H1 (cell line): Measurements from ENCODE around the gene SEL1L3. TPM values are rescaled to one million over a fixed set of nuclear protein-coding genes. Genes with fewer than 3 reads are reported as not detected.

ENCODE experiments used
- CHD7 ChIP-seq: fragments of 300-600 bp; sonication (generic); IDR thresholded peaks from 2 replicates; pipeline ENCODE4 v1.7.1; 2012; ENCODE audit warnings: low read length, moderate library complexity, mild to moderate bottlenecking, inconsistent platforms; ENCODE audit not compliant: insufficient replicate concordance
- KDM5A ChIP-seq: fragments of 200-600 bp; IDR thresholded peaks from 2 replicates; pipeline ENCODE4 v1.7.1; 2012; ENCODE audit warnings: mild to moderate bottlenecking, low read length, inconsistent platforms, mixed read lengths
- RNF2 ChIP-seq: fragments of 200-900, 300-1000 bp; sonication (generic); IDR thresholded peaks from 2 replicates; pipeline ENCODE4 v1.7.1; 2016; ENCODE audit warnings: borderline replicate concordance, low read depth, mild to moderate bottlenecking, antibody characterized with exemption, low read length; ENCODE audit not compliant: poor library complexity, severe bottlenecking; ENCODE audit errors: missing control alignments
- SIX5 ChIP-seq: IDR thresholded peaks from 2 replicates; pipeline ENCODE4 v1.6.1; 2011; ENCODE audit warnings: mild to moderate bottlenecking, low read depth, low read length
- TAF7 ChIP-seq: optimal IDR thresholded peaks from 2 replicates; pipeline ENCODE3; 2011; ENCODE audit warnings: low read depth, mild to moderate bottlenecking, inconsistent platforms, low read length, moderate library complexity, borderline replicate concordance
- polyA plus RNA-seq, 7 experiments: library from polyadenylated mRNA; depleted of rRNA in 3 of 7; stranded (reverse) in 5 of 7; unstranded in 2 of 7; fragments of >200 nt in 5 of 7; fragments of 200-250 nt in 2 of 7; gene quantifications; 1 replicate in 5 of 7; 2 replicates in 1 of 7; 4 replicates in 1 of 7; pipeline versions ENCODE4 v1.2.1 to v1.2.3, GENCODE V29; 2011 to 2013; ENCODE audit warnings: missing spikeins in 2 of 7, mixed read lengths in 2 of 7
- total RNA-seq: library from RNA; stranded (reverse); fragmentation: NEBNext Ultra II Directional; extraction: Animal tissue kit (Norgen Biotek cat#: 25700); gene quantifications from 2 replicates; pipeline ENCODE4 v1.2.1, GENCODE V29; 2021
- TF ChIP-seq, protein P1 (sequence below), 3 experiments: IDR thresholded peaks; 1 replicate in 2 of 3; 2 replicates in 1 of 3; pipeline versions ENCODE4 v1.5.1 to v1.6.1; 2011; ENCODE audit warnings: low read length in 3 of 3, mild to moderate bottlenecking in 3 of 3, inconsistent platforms in 2 of 3, low read depth in 1 of 3, moderate library complexity in 1 of 3; ENCODE audit not compliant: insufficient read depth in 1 of 3; ENCODE audit errors: control extremely low read depth in 1 of 3

The SEL1L3 gene
- total and polyA plus RNA-seq, 2 of the 8 experiments (the other 6 are each of a cell fraction or from before 2014, with no cell fraction given), result 18.2 to 54.0 TPM

GRCh38 chr4:25810461-25811373 lies 52.1 kb downstream of the SEL1L3 start (continued):
- TF ChIP-seq CHD7 (no peak), TAF7 (no peak), RNF2 (no peak), KDM5A (no peak), SIX5 (no peak)
- TF ChIP-seq, protein P1, sequence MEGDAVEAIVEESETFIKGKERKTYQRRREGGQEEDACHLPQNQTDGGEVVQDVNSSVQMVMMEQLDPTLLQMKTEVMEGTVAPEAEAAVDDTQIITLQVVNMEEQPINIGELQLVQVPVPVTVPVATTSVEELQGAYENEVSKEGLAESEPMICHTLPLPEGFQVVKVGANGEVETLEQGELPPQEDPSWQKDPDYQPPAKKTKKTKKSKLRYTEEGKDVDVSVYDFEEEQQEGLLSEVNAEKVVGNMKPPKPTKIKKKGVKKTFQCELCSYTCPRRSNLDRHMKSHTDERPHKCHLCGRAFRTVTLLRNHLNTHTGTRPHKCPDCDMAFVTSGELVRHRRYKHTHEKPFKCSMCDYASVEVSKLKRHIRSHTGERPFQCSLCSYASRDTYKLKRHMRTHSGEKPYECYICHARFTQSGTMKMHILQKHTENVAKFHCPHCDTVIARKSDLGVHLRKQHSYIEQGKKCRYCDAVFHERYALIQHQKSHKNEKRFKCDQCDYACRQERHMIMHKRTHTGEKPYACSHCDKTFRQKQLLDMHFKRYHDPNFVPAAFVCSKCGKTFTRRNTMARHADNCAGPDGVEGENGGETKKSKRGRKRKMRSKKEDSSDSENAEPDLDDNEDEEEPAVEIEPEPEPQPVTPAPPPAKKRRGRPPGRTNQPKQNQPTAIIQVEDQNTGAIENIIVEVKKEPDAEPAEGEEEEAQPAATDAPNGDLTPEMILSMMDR (IDR thresholded peaks at IDR 0.05; ENCODE audit: control extremely low read depth in 1 of 3, insufficient read depth in 1 of 3, low read depth in 1 of 3, low read length in 3 of 3), result no peak
